H1 (cell line): ENCODE data around the gene UBN2. TPM values are rescaled to one million over a fixed set of nuclear protein-coding genes. Genes with fewer than 3 reads are reported as not detected.

Experiments
- CBX5 ChIP-seq: fragments of 300-800, 300-1000 bp; sonication (generic); IDR thresholded peaks from 2 replicates; pipeline ENCODE4 v1.7.1; 2016; ENCODE audit warnings: antibody characterized with exemption, low read length, low read depth
- PHF8 ChIP-seq: fragments of 200-600 bp; sonication (generic); conservative IDR thresholded peaks from 2 replicates; pipeline ENCODE4 v1.7.1; 2012; ENCODE audit warnings: low read depth, mild to moderate bottlenecking, inconsistent platforms, low read length, moderate library complexity
- SP2 ChIP-seq: IDR thresholded peaks from 2 replicates; pipeline ENCODE4 v1.6.1; 2012; ENCODE audit warnings: mild to moderate bottlenecking, low read length, inconsistent platforms
- polyA plus RNA-seq, 7 experiments: library from polyadenylated mRNA; depleted of rRNA in 3 of 7; stranded (reverse) in 5 of 7; unstranded in 2 of 7; fragments of >200 nt in 5 of 7; fragments of 200-250 nt in 2 of 7; gene quantifications; 1 replicate in 5 of 7; 2 replicates in 1 of 7; 4 replicates in 1 of 7; pipeline versions ENCODE4 v1.2.1 to v1.2.3, GENCODE V29; 2011 to 2013; ENCODE audit warnings: missing spikeins in 2 of 7, mixed read lengths in 2 of 7
- total RNA-seq: library from RNA; stranded (reverse); fragmentation: NEBNext Ultra II Directional; extraction: Animal tissue kit (Norgen Biotek cat#: 25700); gene quantifications from 2 replicates; pipeline ENCODE4 v1.2.1, GENCODE V29; 2021
- TF ChIP-seq, protein P1 (sequence below): fragments of 300-600 bp; sonication (generic); IDR thresholded peaks from 2 replicates; pipeline ENCODE4 v1.7.1; 2012; ENCODE audit warnings: low read length, moderate library complexity, mild to moderate bottlenecking, inconsistent platforms; ENCODE audit not compliant: insufficient replicate concordance
- TF ChIP-seq, protein P2 (sequence below): IDR thresholded peaks from 2 replicates; pipeline ENCODE4 v1.6.1; 2011; ENCODE audit warnings: low read length, improper control_type of control experiment

Gene UBN2
- total and polyA plus RNA-seq, 2 of the 8 experiments (the other 6 are each of a cell fraction or from before 2014, with no cell fraction given): 4.1 to 39.6 TPM

DNA sequence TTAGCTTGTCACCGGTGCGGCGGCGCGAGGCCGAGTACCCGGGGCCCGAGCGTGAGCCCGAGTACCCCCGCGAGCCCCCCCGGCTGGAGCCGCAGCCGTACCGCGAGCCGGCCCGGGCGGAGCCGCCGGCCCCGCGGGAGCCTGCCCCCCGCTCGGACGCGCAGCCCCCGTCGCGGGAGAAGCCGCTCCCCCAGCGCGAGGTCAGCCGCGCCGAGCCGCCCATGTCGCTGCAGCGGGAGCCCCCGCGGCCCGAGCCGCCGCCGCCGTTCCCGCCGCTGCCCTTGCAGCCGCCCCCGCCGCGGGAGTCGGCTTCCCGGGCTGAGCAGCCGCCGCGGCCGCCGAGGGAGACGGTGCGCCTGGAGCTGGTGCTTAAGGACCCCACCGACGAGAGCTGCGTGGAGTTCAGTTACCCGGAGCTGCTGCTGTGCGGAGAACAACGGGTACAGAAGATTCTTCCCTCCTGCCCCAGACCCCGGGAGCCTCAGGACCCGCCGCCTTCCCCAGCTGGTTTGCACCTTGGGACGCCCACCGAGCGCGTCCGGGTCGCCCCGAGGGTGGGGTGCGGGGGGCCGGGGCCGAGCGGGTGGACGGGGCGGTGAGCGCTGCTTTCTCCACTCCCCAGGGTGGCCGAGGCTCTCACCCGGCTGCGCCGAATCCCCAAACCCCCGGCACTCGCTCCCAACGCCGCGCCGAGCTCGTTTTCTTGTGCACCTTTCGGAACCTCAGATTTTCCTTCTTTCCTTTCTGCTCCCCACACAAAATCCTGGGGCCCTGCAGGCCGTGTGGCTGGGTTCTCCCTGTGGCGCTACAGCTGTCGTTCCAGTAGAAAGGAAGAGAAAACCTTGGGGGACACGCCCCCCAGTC, 708 bp downstream of the UBN2 start (continued):
- TF ChIP-seq, protein P1, sequence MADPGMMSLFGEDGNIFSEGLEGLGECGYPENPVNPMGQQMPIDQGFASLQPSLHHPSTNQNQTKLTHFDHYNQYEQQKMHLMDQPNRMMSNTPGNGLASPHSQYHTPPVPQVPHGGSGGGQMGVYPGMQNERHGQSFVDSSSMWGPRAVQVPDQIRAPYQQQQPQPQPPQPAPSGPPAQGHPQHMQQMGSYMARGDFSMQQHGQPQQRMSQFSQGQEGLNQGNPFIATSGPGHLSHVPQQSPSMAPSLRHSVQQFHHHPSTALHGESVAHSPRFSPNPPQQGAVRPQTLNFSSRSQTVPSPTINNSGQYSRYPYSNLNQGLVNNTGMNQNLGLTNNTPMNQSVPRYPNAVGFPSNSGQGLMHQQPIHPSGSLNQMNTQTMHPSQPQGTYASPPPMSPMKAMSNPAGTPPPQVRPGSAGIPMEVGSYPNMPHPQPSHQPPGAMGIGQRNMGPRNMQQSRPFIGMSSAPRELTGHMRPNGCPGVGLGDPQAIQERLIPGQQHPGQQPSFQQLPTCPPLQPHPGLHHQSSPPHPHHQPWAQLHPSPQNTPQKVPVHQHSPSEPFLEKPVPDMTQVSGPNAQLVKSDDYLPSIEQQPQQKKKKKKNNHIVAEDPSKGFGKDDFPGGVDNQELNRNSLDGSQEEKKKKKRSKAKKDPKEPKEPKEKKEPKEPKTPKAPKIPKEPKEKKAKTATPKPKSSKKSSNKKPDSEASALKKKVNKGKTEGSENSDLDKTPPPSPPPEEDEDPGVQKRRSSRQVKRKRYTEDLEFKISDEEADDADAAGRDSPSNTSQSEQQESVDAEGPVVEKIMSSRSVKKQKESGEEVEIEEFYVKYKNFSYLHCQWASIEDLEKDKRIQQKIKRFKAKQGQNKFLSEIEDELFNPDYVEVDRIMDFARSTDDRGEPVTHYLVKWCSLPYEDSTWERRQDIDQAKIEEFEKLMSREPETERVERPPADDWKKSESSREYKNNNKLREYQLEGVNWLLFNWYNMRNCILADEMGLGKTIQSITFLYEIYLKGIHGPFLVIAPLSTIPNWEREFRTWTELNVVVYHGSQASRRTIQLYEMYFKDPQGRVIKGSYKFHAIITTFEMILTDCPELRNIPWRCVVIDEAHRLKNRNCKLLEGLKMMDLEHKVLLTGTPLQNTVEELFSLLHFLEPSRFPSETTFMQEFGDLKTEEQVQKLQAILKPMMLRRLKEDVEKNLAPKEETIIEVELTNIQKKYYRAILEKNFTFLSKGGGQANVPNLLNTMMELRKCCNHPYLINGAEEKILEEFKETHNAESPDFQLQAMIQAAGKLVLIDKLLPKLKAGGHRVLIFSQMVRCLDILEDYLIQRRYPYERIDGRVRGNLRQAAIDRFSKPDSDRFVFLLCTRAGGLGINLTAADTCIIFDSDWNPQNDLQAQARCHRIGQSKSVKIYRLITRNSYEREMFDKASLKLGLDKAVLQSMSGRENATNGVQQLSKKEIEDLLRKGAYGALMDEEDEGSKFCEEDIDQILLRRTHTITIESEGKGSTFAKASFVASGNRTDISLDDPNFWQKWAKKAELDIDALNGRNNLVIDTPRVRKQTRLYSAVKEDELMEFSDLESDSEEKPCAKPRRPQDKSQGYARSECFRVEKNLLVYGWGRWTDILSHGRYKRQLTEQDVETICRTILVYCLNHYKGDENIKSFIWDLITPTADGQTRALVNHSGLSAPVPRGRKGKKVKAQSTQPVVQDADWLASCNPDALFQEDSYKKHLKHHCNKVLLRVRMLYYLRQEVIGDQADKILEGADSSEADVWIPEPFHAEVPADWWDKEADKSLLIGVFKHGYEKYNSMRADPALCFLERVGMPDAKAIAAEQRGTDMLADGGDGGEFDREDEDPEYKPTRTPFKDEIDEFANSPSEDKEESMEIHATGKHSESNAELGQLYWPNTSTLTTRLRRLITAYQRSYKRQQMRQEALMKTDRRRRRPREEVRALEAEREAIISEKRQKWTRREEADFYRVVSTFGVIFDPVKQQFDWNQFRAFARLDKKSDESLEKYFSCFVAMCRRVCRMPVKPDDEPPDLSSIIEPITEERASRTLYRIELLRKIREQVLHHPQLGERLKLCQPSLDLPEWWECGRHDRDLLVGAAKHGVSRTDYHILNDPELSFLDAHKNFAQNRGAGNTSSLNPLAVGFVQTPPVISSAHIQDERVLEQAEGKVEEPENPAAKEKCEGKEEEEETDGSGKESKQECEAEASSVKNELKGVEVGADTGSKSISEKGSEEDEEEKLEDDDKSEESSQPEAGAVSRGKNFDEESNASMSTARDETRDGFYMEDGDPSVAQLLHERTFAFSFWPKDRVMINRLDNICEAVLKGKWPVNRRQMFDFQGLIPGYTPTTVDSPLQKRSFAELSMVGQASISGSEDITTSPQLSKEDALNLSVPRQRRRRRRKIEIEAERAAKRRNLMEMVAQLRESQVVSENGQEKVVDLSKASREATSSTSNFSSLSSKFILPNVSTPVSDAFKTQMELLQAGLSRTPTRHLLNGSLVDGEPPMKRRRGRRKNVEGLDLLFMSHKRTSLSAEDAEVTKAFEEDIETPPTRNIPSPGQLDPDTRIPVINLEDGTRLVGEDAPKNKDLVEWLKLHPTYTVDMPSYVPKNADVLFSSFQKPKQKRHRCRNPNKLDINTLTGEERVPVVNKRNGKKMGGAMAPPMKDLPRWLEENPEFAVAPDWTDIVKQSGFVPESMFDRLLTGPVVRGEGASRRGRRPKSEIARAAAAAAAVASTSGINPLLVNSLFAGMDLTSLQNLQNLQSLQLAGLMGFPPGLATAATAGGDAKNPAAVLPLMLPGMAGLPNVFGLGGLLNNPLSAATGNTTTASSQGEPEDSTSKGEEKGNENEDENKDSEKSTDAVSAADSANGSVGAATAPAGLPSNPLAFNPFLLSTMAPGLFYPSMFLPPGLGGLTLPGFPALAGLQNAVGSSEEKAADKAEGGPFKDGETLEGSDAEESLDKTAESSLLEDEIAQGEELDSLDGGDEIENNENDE: no peak
- no peak for TF ChIP-seq PHF8
- TF ChIP-seq, protein P2, sequence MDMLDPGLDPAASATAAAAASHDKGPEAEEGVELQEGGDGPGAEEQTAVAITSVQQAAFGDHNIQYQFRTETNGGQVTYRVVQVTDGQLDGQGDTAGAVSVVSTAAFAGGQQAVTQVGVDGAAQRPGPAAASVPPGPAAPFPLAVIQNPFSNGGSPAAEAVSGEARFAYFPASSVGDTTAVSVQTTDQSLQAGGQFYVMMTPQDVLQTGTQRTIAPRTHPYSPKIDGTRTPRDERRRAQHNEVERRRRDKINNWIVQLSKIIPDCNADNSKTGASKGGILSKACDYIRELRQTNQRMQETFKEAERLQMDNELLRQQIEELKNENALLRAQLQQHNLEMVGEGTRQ: no peak
- TF ChIP-seq SP2: no peak
- TF ChIP-seq CBX5: no peak
